Astrocyte of the cerebellum (primary cell): ENCODE results near the gene MID1.

Source experiments
- DNase-seq: peaks from one replicate; pipeline ENCODE4 v3.0.0-alpha.2; 2011; ENCODE audit warnings: low read depth
- H3K4me3 ChIP-seq: 2 replicates; pipeline ENCODE4 v1.5.1; 2011; ENCODE audit warnings: mild to moderate bottlenecking, low read depth, low read length, moderate library complexity
- CTCF ChIP-seq: IDR thresholded peaks from 2 replicates; pipeline ENCODE4 v1.5.1; 2012; ENCODE audit warnings: low read length, low read depth, moderate library complexity, mild to moderate bottlenecking; ENCODE audit errors: missing control alignments
- in situ Hi-C: cut with HindIII; loops from 2 replicates; pipeline ENCODE4 v1.10.0; 2017; ENCODE audit warnings: low sequenced_read_pairs

The MID1 gene

GRCh38 chrX:10634392-10635161 lies 14.2 kb upstream of the MID1 start:
- peak; percentile 69 for DNase-seq

GRCh38 chrX:10633722-10634121 lies 13.3 kb upstream of the MID1 start:
- in situ Hi-C loops: no loop called here
- TF ChIP-seq CTCF: no peak
- H3K4me3 ChIP-seq: no peak overlapping the region
- peak; percentile 72 for DNase-seq

More at GRCh38 chrX:10634392-10635161, 14.2 kb upstream of the MID1 start:
- no peak overlapping the region for H3K4me3 ChIP-seq
- in situ Hi-C loops: no loop called here
- TF ChIP-seq CTCF: no peak

GRCh38 chrX:10631416-10632145 lies 11.2 kb upstream of the MID1 start:
- TF ChIP-seq CTCF: no peak
- no peak overlapping the region for H3K4me3 ChIP-seq
- in situ Hi-C loops: no loop called here
- DNase-seq: no peak

- in situ Hi-C loops: no loop called here
- H3K4me3 ChIP-seq: no peak overlapping the region
- TF ChIP-seq CTCF: no peak
- no peak for DNase-seq
Measured at GRCh38 chrX:10630320-10630719, 9.9 kb upstream of the MID1 start.

GRCh38 chrX:10629905-10630304 lies 9.5 kb upstream of the MID1 start:
- in situ Hi-C loops: no loop called here
- no peak for DNase-seq
- no peak for TF ChIP-seq CTCF
- H3K4me3 ChIP-seq: no peak overlapping the region

- DNase-seq: no peak
- H3K4me3 ChIP-seq: no peak overlapping the region
- TF ChIP-seq CTCF: no peak
- in situ Hi-C loops: no loop called here
Measured at GRCh38 chrX:10628906-10629305, 8.5 kb upstream of the MID1 start.
